Pancreas (tissue), 10 donors: ENCODE measurements around the gene ARHGEF1. TPM values are rescaled to one million over a fixed set of nuclear protein-coding genes. Genes with fewer than 3 reads are reported as not detected.
A peak's percentile ranks its signal among the peaks of the same experiment; 100 is the strongest.

Experiments used
- ATAC-seq, 4 donors: fragments of 200-7000 bp; cut with Tn5 transposase; one replicate each; pipeline versions ENCODE4 v1.8.0 to v1.9.1; 2020; ENCODE audit warnings: mild to moderate bottlenecking in 4 of 4, moderate library complexity in 4 of 4
- DNase-seq, 6 donors: peaks; one replicate each; pipeline ENCODE4 v3.0.0-alpha.2; 2020
- FAIRE-seq: peaks from 2 replicates; lab custom pipeline; 2012; peaks lifted over from hg19 to GRCh38; lab: Jason Lieb, UNC
- H3K27ac ChIP-seq, 4 donors: fragments of 200-600 bp; sonication (generic); 1 replicate in 3 of 4; 2 replicates in 1 of 4; pipeline versions ENCODE4 v1.5.0 to v1.8.0; 2020
- H3K27me3 ChIP-seq, 4 donors: fragments of 200-600 bp; one replicate each; pipeline ENCODE4 v1.8.0; 2021
- H3K36me3 ChIP-seq, 3 donors: fragments of 200-600 bp; sonication (generic) in 1 of 3; one replicate each; pipeline versions ENCODE4 v1.5.0 to v1.8.0; 2020 to 2021
- H3K4me1 ChIP-seq, 3 donors: fragments of 200-600 bp; one replicate each; pipeline ENCODE4 v1.8.0; 2021
- H3K4me3 ChIP-seq, 4 donors: fragments of 200-600 bp; sonication (generic) in 2 of 4; one replicate each; pipeline versions ENCODE4 v1.5.0 to v1.8.0; 2020 to 2021
- H3K9me3 ChIP-seq, 4 donors: fragments of 200-600 bp; one replicate each; pipeline ENCODE4 v1.8.0; 2021
- CTCF ChIP-seq, 4 donors: fragments of 200-600 bp; sonication (generic) in 3 of 4; IDR thresholded peaks; one replicate each; pipeline versions ENCODE4 v1.5.0 to v1.8.0; 2021; ENCODE audit warnings: antibody characterized with exemption in 4 of 4
- WGBS, 2 donors: extraction: QIAGEN DNeasy Blood & Tissue Kit; methylation state at CpG; one replicate each; pipeline ENCODE4 v1.1.7; 2013; 5-methylcytosine and 5-hydroxymethylcytosine counted together
- intact Hi-C, 3 donors: fragments of 100-400 bp; cut with DNase I; formaldehyde crosslinking; loops; one replicate each; pipeline versions ENCODE4 v1.11.1 to v1.14.2; 2022
- polyA plus RNA-seq, 2 donors: library from polyadenylated mRNA; stranded (reverse); fragments of 200-250 nt; gene quantifications; one replicate each; pipeline ENCODE4 v1.2.3, GENCODE V29; 2013
- total RNA-seq, 6 donors: library from RNA; stranded (reverse); fragmentation: NEBNext Ultra II Directional in 4 of 6; extraction: Animal tissue kit (Norgen Biotek cat#: 25700) in 4 of 6; gene quantifications; one replicate each; pipeline versions ENCODE4 v1.2.1 to v1.2.4, GENCODE V29; 2021 to 2023
- donor health status: healthy with polysubstance abuse.
- donor health status: DM: no; HTN: no; CAD: no; lungs with moderate emphysema.
- donor health status: DM: no; HTN: no; CAD: no.
- donor health status: control.
- donor health status: control.
- donor health status: Bipolar disorder and iron deficiency.
- donor health status: DM: yes; HTN: yes; CAD: no.
- donor health status: DM: no; HTN: no; CAD: no.
- donor health status: DM: no; HTN: no; CAD: no.
- donor health status: DM: yes; HTN: yes; CAD: no.

ARHGEF1 gene
- total and polyA plus RNA-seq, 8 donors: 26.3 to 179 (median 39.3) TPM

DNA sequence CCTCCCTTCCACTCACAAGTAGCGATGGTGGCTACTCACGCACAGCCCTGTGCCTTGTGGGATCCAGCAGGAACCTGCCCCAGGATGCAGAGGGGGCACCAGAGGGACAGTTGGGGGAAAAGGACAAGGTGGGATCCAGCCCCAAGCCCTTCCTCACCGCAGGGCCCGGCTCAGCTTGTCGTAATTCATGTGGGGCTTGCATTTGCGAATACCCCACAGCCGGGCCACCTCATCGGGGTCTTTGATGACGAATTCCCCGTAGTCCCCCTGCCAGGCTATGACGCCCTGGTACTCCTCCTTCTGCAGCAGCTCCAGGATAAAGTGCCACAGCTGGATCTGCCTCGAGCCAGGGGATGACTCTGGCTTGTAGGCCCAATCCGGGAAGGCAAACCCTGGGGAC, 26.7 kb downstream of the ARHGEF1 start:
- H3K27ac ChIP-seq: no peak overlapping the region
- intact Hi-C loops: no loop called here
- FAIRE-seq (no peak), DNase-seq (no peak), ATAC-seq (no peak)
- 63 to 69% methylated on average over 12 to 13 of the region's 13 CpGs for WGBS, 2 donors
- H3K4me3 ChIP-seq: no peak overlapping the region
- H3K9me3 ChIP-seq: no peaks in the 10 kb centered on the region
- H3K27me3 ChIP-seq: no peaks in the 10 kb centered on the region
- no peak for TF ChIP-seq CTCF (IDR thresholded peaks at IDR 0.05)
- no peaks in the 10 kb centered on the region for H3K4me1 ChIP-seq
- peaks cover 0 to 5% (median 0%) of the 10 kb centered on the region in 3 donors for H3K36me3 ChIP-seq

DNA sequence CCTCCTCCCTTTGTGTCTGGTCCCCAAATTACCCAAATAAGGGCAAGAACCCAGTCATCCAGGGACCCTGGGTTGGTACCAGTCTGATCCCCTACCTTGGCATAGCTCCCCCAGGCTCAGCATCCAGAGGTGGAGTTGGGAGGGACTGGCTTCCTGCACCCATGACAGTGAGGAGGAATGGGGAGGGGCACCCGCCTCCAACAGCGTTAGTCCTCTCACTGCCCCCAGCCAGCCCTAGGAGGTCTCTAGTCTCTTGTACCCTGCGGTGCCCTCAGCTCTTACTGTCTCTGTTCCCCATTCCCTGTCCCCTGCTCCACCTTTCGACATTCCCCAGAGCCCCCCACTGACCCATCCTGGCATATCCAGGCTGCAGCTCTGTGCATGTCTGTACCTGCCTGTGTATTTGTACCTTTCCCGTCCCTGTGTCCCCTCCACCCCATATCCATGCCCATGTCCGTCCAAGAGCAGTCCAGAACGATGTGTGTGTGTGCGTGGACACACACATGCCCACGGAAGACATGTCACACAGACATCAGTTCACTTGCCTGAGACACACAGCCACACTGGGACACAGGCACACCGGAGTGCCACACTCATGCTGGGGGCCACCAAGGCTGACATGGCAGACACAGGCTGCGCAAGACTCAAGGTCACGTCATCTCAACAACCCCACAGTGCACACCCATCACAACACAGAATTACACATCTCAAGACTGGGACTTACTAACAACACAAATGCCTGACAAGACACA, 27.4 kb downstream of the ARHGEF1 start:
- H3K4me1 ChIP-seq: no peaks in the 10 kb centered on the region
- WGBS, 2 donors: 37 to 47% methylated on average over 12 of the region's 12 CpGs

DNA sequence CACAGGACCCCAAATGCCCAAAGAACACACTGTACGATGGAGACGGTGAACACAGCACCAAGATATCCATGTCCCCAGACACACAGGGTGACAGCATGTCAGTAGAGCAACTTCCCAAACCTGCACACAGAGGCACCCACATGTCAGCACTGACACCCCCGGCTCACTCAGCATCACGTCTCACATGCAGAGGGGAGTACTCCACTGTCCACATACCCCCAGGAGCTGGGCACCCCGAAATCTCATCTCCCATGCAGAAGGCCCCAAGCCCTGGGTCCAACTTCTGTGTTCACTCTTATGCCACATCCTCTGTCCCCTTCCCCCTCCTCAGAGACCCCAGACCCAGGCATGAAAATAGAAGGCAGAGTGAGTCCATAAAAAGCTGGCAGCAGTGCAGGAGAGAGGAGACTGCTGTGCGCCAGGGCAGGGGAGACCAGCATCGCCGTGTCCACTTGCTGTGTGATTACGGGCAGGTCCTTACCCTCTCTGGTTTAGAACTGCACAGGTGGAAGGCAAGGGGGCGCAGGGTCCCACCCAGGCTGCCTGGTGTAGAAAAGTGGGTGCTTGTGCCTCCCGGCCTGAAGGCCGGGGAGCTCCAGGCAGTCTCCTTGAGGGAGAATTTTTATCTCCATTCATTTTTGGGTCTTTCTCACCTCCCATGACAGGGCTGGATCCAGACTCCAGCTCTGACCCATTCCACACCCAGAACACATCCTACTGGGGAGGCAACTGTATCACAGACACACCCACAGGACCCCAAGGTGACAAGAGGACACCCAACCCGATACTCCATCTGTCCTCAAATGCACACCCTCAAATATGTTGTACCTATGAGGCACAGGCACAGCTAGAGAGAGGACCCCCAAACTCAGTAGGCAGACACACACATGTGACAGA, 28.3 kb downstream of the ARHGEF1 start:
- intact Hi-C loops: no loop called here
- no peaks in the 10 kb centered on the region for H3K9me3 ChIP-seq
- no peaks in the 10 kb centered on the region for H3K4me1 ChIP-seq
- no peak for TF ChIP-seq CTCF (IDR thresholded peaks at IDR 0.05)
- no peak overlapping the region for H3K4me3 ChIP-seq
- ATAC-seq: no peak
- peaks cover 0 to 5% (median 0%) of the 10 kb centered on the region in 3 donors for H3K36me3 ChIP-seq
- H3K27ac ChIP-seq: no peak overlapping the region
- peak in 1 of 6 donors; percentile 45 for DNase-seq
- WGBS, 2 donors: 43 to 58% methylated on average over 13 of the region's 13 CpGs
- no peak for FAIRE-seq
- H3K27me3 ChIP-seq: peaks cover 0 to 7% (median 0%) of the 10 kb centered on the region in 4 donors

More for the DNA sequence above, 27.4 kb downstream of the ARHGEF1 start:
- FAIRE-seq: no peak
- Histone ChIP-seq H3K9me3 (no peaks in the 10 kb centered on the region), H3K27me3 (peaks cover 0 to 3% (median 0%) of the 10 kb centered on the region in 4 donors), H3K36me3 (peaks cover 0 to 5% (median 0%) of the 10 kb centered on the region in 3 donors), H3K4me3 (no peak overlapping the region), H3K27ac (no peak overlapping the region)
- intact Hi-C loops: no loop called here
- TF ChIP-seq CTCF (IDR thresholded peaks at IDR 0.05): no peak
- DNase-seq: no peak
- peak in 1 of 4 donors; percentile 7 for ATAC-seq

DNA sequence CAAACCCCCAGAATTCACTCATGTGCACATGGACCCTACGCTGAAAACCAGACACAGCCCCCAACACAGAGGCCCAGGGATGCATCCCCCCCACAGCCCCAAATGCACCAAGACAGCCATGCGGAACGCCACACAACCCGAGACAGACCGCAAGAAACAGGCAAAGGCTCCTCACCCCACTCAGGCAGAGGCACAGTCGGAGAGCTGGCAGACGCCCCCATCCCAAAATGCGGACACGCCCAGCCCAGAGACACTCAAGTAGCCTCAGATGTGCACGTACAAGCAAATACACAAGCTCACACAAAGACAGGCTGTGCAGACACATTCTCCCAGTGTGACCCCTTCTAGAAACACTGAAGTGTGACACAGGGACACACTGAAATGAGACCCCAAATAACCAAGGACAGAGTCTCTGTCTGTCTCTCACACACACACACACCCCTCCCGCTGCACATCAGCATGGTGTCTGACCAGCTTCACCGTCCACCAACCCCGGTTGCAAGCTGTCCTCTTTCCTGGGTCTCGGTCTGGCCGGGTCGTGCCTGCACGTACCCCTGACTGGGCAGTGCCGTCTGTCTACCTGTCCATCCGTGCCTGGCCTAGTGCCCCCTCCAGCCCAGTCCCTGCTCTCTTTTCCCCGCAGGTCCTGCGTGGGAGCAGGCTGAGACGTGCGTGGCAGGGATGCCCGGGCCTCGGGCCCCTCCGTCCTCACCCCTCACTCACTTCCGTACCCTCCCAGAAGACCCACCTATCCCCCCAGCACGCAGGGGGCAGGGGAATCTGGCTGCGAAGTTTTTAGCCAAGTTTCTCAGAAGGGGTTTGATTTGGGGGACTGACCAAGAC, 29.1 kb downstream of the ARHGEF1 start:
- Histone ChIP-seq H3K27me3 (peaks cover 0 to 7% (median 0%) of the 10 kb centered on the region in 4 donors), H3K36me3 (no peaks in the 10 kb centered on the region), H3K9me3 (no peaks in the 10 kb centered on the region), H3K4me1 (no peaks in the 10 kb centered on the region), H3K4me3 (no peak overlapping the region), H3K27ac (no peak overlapping the region)
- WGBS, 2 donors: 11 to 17% methylated on average over 25 to 29 of the region's 29 CpGs
- FAIRE-seq: no peak
- peak in 1 of 6 donors; percentile 51 for DNase-seq
- no peak for TF ChIP-seq CTCF (IDR thresholded peaks at IDR 0.05)
- intact Hi-C loops: no loop called here
- no peak for ATAC-seq
